Measurements from ENCODE around the gene DNAH17. TPM values are rescaled to one million over a fixed set of nuclear protein-coding genes. Genes with fewer than 3 reads are reported as not detected.

DNAH17 gene
- total and polyA plus RNA-seq, 2 of the 13 experiments (the other 11 are each of a cell fraction or from before 2014, with no cell fraction given), result 0.86 to 1.6 TPM

- BruUV-seq (replicated peaks), result no TSS peak
- Histone ChIP-seq H3K27ac (ENCODE audit: extremely low read length, insufficient read depth, low read length) (no peak overlapping the region), H4K20me1 (ENCODE audit: insufficient read depth, low read length) (no peaks in the 10 kb centered on the region), H3K36me3 (replicated peaks in 1 of 2; ENCODE audit: control insufficient read depth in 1 of 2, insufficient read depth in 2 of 2, low read length in 2 of 2) (no peaks in the 10 kb centered on the region), H3K27me3 (ENCODE audit: control insufficient read depth in 1 of 2, insufficient read depth in 2 of 2, low read length in 2 of 2) (no peaks in the 10 kb centered on the region), H3K9me3 (ENCODE audit: low read length) (no peaks in the 10 kb centered on the region), H3K79me2 (ENCODE audit: insufficient read depth, low read length) (no peaks in the 10 kb centered on the region), H2AFZ (ENCODE audit: low read length) (no peak overlapping the region), H3K9ac (ENCODE audit: insufficient read depth, low read depth, low read length) (no peak overlapping the region), H3K4me3 (replicated peaks in 1 of 3; ENCODE audit: insufficient read depth in 1 of 3, low read depth in 2 of 3, low read length in 3 of 3) (no peak overlapping the region), H3K4me1 (ENCODE audit: insufficient read depth, low read length) (peaks cover 32% of the 10 kb centered on the region), H3K4me2 (ENCODE audit: low read depth, low read length) (no peak overlapping the region)
- ATAC-seq, result no peak
- ChIA-PET POLR2A (interaction anchor here (0.6 kb wide), 2 partner anchors 26 to 1207 kb away, joined by 3 to 4 read pairs; no protein-coding TSS in a partner anchor), CTCF (ENCODE audit: low intra/inter-chr PET ratio, low total read pairs) (no interaction called here)
- TF ChIP-seq ZNF75D (CRISPR knock-in tag; IDR thresholded peaks at IDR 0.05; ENCODE audit: borderline replicate concordance) (0 out of 2 replicates have a peak, but pooled peaks have one; percentile 12), ZNF567 (CRISPR knock-in tag; IDR thresholded peaks at IDR 0.05; ENCODE audit: borderline replicate concordance) (no peak), ZBTB42 (CRISPR knock-in tag; IDR thresholded peaks at IDR 0.05) (no peak), AHDC1 (CRISPR knock-in tag; IDR thresholded peaks at IDR 0.05; ENCODE audit: borderline replicate concordance) (no peak), PTBP1 (IDR thresholded peaks at IDR 0.05; ENCODE audit: low read depth, low read length, poor library complexity, severe bottlenecking) (no peak), ZBTB38 (CRISPR knock-in tag; IDR thresholded peaks at IDR 0.05) (peak; percentile 85), MED8 (CRISPR knock-in tag; IDR thresholded peaks at IDR 0.05; ENCODE audit: insufficient replicate concordance) (no peak)
- no peak for DNase-seq (ENCODE audit: low spot score)
- 82% methylated on average over 13 of the region's 20 CpGs for WGBS (ENCODE audit: low lambda C conversion rate)
- in situ Hi-C loops (cut with HindIII; ENCODE audit: extremely low pct_ligation_motif_present, low pct_unique_long_range_greater_than_20kb) (no loop called here), intact Hi-C loops (cut with micrococcal nuclease; ENCODE audit: unreplicated experiment) (no loop called here)
- no peak for FAIRE-seq
Measured at GRCh38 chr17:78537217-78537860, 39.9 kb downstream of the DNAH17 start.

Measured in HepG2 (cell line).